Right renal cortex interstitium (tissue), 3 donors: Measurements from ENCODE around the gene STXBP6. TPM values are rescaled to one million over a fixed set of nuclear protein-coding genes. Genes with fewer than 3 reads are reported as not detected.

Experiments used
- DNase-seq, 3 donors: peaks; one replicate each; pipeline ENCODE4 v3.0.0-alpha.2; 2013; ENCODE audit warnings: low read depth in 3 of 3, low spot score in 2 of 3
- polyA plus RNA-seq, 3 donors: library from polyadenylated mRNA; unstranded; fragments of 120-200 nt; gene quantifications; one replicate each; pipeline ENCODE4 v1.2.1, GENCODE V29; 2013; ENCODE audit not compliant: insufficient read length in 3 of 3

STXBP6 gene
- polyA plus RNA-seq, 3 donors: 8.8 to 9.4 (median 9.2) TPM

DNA sequence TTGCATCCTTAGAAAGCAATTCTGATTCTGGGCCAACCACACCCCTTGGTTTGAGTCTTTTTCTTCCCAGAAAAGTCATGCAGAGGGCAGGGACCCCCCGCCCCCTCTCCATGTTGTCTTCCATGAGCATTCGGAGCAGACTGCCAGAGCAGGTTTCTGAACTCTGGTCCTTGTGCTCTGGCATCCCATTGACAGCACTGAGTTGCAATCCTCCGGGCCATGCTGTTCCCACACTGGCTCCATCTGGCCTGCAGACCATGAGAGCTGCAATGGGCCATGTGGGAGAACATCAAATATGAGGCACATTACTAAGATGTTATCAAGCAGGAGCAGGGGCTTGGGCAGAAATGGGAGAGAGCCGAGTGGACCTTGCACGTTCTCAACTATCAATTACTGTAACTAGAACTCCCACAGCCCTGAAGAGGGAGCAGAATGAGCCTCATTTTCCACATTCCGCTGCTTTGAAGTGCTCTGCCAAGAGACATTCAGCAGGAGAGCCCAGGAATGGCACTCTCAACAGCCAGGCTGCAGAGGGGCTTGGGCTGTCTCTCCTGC lies 157.4 kb downstream of the STXBP6 start:
- DNase-seq: no peak

DNA sequence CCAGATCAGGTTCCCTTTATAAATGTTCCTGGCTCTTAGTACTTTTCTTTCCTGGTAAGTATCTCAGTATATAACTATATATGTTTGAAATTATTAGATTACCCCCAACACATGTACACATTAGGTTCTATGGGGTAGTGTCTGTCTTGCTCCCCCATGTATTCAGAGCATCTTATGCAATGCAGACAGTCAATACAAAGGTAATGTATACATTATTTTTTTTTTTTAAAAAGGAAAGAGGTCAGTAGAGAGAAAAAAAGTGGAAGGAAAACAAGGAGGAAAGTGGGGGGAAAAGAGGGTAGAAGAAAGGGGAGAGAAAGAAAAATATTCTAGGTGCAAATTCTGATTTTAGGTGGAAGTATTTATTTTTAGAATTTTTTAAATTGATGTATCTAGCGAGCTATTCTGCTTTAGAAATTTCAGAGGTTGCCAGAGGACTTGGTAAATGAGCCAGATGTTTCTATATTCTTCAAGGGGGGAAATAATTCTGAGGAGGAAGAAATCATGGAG lies 157.9 kb downstream of the STXBP6 start:
- DNase-seq: no peak

DNA sequence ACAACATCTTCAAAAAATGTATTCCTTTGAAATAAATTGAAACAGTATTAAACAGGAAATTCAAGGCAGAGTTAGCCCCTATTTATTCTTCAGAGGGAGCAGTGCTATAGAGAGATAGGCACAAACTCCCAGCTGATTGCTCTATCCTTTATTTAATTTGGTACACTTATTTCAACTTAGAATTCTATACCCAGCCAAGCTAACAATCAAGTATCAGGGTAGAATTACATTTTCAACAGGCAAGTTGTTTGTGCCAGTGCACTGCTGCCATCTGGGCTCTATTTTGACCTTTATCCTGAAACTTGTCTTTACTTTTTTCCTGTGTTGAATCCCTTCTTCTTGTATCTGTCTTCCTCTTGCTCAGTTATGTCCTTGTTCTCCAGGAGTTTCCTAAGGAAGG lies 159.2 kb downstream of the STXBP6 start:
- DNase-seq: no peak

DNA sequence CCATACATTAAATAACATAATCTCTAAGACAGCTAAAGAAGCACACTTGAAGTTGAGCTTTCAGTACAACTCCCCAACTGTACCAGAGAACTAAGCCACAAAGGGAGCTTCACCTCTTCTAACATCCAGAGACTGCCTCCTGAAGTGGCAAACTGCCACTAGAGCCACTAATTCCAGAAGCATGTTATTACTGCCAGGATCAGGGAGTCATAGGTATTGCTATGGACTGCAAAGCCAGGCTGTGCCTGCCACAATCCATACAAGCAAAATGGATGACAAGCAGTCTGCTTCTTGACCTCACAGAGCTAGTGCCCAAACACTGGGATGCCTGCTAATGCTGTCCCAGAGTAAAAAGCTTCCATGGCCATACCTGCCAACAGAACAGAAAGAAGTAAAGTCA lies 160.1 kb downstream of the STXBP6 start:
- no peak for DNase-seq

DNA sequence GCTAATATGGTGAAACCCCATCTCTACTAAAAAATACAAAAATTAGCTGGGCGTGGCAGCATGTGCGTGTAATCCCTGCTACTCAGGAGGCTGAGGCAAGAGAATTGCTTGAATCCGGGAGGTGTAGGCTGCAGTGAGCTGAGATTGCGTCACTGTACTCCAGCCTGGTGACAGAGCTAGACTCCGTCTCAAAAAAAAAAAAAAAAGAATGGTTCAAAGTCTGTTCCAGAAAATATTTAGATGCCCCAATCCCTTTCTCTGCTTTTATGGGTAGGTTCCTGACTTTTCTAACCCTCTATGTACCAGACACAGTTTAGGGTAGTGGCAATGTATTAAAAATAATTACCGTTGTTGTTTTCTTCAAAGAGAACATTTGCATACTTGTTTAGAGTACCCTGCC lies 161.4 kb downstream of the STXBP6 start:
- DNase-seq: no peak

DNA sequence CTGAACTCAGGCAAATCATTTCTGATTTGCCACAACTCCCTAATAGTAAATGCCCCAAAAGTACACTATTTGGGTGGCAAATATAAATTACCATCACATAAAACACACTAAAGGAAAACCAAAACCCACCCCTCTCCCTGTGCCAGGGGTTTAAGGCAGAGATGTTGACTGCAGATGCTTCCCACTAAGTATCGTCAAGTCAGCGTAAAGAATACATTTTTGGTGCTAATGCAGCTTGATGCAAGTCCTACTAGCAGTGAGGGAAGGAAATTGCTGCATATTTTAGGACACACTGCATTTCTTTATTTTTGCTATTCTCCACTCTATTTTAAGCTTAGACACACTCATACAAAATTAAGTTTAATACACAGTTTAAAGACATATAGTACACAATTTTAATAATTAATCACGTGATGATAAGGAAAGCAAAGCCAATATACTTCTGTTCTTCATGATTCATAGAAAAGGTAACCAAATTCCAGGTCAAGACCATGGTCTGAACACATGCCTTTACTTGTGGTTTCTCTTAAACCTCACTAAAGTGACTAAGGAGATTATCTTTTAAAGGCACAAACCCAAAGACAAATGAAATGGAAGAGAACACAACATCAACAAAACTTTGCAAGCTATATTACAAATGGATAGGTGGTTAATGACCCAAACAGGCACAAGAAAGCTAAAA lies 162.2 kb downstream of the STXBP6 start:
- no peak for DNase-seq

DNA sequence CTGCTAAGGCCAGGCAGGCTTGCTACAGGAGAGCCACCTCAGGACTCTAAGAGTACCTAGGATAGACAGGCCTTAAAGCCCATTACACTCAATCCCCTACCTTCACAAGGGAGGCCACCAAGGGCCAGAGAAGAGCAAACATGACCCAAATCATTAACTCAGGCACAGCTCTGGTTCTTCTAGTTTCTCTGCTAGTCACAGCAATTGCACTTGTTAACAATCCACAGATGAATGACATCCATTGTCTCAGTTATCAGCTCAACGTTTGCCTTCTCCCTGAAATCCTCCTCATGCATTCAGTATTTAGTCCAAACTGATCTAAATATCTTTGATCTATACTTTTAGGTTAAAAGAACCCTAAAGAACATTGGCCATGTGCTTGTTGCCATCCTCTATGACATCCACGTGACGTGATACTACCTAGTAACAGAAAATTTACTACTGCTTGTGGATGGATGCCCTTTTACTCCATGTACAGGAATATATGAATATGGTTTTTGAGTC lies 164.5 kb downstream of the STXBP6 start:
- no peak for DNase-seq

DNA sequence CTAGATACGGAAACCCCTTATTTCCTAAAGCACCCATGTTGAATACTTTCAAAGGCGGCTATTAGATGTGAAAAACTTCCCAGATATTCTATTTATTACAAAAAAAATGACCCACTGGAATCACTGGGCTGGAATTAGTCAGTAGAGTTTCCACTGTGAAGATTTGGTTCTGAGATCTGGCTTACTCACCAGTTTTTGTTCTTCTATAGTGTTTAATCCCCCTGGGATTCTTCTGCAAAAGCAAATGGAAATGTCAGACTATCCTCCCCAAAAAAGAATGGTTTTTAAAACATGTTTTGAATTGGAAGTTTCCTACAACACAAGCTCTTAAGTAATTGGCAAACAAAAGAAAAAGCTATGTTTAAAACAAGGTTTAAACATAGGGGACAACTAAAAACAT lies 166.4 kb downstream of the STXBP6 start:
- DNase-seq: no peak

DNA sequence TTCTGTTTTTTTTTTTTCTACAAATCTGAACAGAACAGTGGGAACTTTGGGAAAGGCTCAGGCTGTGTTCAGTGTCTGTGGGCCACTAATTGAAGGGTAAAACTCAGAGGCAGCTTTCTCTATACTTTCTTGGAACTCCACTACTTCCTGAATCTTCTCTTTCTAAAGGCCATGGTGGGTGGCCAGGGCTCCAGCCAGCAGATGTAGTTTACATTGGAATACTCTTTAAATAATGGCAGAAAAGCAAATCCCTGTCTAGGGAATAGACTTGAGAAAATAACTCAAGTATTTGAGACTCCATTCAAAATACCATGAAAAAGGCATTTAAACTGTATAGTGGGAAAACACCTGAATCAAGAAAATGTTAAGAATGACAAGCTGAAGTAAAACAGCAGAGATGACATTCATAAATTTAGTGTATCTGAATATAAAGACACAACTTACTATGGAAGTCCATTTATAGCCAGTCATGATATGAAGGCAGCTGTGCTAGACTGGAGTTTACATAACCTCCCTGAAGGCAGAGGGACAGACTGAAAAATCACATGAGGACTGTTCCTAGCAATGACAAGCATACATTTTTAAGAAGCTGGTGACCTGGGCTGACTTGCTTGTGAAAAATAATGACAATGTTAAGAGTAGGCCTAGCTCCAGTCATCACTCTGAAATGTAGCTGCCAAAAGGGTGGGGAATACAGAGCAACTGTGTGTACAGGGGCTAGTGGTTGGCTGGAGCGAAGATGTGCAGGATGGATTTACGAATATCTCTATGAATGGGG lies 168.6 kb downstream of the STXBP6 start:
- no peak for DNase-seq

DNA sequence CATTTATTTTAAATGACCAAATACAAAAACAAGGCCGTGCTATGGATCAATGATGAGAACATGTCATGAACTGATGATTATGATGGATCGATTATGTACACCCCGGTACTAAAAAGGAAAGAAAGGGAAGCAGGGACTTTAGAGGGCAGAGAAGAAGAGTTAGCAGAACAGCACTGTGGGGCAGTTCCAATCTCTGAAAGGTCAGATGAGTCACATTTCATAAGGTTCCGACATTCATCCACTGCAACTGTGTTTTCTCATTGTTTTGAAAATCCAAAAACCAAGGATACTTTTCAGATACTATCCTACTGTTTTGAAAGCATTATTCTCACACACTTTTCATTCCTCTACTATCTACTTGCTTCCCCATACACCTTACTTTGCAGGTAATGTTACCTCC lies 169.3 kb downstream of the STXBP6 start:
- no peak for DNase-seq

DNA sequence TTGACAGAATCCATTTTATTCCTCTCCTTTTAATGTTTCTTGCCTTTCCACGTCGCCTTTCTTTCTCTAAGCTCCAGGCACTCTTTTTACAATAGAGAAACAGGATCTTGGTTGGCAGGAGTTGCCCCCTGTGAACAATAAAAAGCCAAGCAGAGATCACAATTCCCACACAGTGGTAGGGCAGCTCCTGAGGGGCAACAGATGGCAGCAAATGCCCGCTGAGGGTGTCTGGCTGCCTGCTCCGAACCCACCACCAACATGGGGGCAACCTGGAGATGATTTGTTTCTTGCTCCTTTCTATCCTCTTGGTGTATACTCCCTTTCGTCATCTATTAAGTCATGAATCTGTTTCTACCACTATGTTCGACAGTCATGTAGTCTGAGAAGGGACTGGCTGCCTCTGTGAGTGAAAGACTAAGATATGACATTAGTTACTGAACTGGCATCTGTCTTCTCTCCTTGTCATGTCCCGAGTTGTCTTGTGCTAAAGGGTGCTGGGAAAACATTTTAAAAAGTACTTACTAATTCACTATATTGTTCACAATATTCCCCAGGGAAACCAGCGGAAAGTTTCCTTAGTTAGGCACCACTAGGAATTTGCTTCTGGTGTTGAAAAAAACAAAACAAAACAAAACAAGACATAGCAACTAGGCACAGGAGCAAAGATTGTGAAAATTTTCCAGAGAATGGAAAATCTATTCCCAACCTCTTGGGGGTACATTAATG lies 170.1 kb downstream of the STXBP6 start:
- no peak for DNase-seq

DNA sequence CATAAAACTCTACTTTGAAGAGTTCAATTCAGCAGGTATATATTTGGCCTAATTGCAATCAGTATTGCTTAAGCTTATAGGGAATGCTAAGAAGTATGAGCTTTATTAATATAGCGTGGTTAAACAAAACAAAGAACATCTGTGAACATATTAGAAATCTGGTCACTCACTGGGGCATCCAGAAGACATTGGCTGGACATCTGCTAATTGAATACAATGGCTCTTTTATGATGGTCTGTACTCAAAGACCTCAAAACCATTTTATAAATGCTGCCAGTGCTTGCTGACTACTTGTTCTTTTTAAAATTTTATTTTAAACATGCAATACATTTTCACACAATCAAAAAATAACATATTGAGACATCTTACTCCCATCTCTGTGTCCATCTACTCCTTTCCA lies 173.0 kb downstream of the STXBP6 start:
- no peak for DNase-seq

DNA sequence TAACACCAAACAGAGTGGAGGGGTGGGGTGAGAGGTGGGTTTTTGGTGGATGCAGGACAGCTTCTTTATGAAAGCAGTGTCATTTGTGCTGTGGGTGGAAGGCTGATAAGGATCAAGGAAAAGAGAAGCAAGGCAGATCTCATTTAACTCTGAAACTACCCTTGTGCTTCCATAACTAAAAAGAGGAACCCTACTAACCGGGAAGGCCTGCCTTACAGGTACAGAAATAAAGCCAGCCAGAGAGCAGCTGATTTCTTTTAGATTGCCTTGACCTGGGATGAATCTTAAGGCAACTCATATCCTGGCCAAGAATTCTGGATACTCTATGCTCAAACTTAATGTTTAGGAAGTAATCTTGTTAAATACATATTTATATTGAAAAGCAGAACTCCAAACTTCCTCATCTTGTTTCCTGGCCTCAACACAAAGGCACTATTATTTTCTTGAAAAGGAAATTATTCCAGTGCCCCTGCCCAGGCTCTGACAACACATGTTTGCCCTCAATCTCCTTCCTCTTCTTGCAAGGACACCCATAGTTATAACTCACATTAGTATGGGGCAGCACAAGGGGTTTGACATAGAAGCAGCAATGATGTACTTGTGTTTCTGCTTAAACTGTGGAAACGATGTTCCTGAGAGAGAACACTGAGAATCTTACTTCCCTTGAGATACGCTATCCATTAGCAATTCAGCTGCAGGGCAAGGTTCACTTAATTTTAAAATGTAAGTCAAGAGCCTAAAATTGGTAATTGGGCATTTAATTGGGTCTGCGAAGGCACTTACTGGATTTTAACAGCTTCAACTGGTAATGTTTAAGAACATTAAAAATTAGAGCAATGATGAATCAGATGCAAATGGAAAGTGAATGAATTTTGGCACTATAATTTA lies 173.7 kb downstream of the STXBP6 start:
- no peak for DNase-seq

DNA sequence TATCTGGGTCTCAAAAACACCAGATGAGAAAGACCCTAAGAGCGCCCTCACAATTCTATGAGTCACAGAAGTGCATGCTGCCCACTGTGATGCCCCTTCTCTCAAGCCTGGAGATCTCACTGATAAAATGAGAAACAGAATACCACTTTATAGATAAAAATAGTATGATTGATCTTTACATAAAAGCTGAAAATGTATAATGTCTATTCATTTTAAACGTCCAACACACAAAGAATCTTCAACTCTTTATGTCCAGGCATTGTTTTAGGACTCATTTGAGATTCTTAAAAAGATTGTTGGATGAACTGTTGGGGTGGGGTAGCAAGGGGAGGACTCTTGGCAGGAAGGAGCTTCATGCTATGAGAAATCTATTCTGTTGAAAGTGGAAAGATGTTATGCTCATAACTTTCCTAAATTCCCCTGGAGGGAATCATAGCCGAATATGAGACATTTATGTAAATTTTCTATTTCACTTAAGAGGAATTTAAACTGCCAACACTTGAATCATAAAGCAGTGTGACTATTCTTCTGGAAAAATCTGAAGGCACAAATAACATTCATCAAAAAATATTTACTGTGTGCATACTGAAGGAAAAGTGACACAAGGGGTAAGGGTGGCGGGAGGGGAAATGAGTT lies 174.6 kb downstream of the STXBP6 start:
- DNase-seq: no peak

DNA sequence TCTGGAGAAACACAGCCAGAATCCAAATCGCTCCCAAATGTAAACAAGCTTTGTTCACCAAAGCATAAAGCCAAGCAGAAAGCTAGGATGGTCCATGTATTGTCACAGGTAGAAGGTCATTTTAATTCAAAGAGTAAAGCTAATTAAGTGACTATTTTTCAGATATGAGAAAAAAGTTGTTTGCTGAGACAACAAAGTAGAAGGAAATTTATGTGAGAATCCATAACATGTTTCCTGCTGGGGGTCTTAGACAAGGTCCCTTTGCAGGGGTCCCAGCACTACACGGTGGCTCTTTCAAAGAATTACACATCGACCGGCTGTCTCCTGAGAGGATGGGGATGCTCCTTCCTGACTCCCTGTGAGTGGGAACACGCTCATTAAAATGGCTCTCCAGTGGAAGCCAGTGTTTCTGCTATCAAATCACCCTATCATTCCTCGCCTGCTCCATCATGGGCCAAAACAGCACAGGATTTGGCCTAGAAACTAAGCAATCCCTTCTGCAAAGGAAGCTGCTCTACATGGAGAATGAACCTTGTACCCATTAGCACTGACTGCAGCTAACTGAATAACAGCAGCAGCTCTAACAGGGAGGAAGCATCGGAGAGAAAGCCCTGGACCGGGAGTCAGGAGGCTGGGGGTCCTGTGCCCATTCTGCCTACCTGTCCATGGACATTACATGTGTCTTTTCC lies 175.3 kb downstream of the STXBP6 start:
- DNase-seq: no peak

DNA sequence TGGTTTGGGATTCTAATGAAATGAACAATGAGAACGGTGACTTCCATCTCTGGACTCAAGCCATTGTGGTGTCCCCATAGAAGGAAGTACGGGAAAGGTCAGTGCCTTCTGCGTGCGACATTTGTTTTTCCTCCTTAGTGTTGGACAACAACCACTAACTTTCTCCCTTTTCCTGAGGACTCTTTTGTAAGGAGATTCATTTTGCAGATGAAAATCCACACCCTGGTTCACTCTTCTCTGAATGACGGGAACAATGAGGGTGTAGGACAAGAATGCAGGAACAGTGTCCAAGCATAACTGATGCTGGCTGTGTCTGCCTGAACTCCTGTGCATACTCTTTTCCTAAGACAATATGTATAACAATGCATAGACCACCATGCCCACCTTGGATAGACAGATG lies 176.4 kb downstream of the STXBP6 start:
- no peak for DNase-seq

DNA sequence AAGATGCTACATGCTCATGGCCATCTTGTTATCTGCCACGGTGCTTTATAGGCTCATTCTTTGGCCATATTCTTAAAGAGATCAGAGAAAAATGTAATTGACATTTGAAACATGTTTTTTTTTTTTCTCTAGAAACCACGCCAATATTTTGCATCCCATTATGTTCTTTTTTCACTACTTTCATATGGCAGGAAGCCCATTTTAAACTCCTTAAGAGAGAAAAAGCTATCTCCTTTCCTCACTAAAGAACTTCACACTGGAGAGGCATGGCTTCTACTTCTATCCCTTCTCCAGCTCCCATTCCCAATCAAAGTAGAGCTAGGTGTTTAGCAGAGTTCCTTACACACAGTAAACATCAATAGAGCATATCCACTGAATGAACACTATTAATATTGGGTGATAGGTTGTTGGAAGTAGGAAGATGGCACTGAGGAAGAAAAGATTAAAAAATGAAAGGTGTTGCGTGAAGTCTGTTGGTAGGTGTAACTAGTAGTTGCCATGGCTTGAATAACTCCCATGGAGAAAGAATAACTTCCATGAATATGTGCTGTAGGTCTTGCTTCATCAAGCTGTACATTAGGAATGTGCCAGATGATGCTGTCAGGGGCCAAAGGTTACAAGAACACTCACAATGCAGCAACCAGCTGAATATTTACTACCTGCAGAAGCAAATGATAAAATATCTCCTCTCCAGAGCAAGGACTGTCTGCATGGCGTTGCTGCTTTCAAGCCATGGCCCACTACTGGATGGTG lies 178.8 kb downstream of the STXBP6 start:
- DNase-seq: no peak

DNA sequence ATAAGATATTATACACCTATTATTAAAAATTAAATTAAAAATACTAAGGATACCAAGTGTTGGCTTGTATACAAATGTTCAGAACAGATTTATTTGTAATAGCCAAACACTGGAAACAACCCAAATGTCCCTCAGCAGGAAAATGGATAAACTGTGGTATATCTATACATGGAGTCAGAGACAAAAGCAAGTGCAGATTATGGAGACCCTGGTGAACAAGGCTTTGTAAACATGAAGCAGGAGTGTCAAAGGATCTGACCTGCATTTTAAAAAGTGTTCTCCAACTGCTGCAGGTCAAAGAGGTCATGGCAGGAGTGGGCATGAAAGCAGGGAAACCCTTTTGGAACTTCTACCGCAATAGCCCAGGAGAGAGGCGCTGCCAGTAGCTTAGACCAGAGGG lies 181.6 kb downstream of the STXBP6 start:
- no peak for DNase-seq
